SK-MEL-5 (cell line): ENCODE measurements around the gene HAPSTR1. TPM values are rescaled to one million over a fixed set of nuclear protein-coding genes. Genes with fewer than 3 reads are reported as not detected.

ENCODE experiments used
- DNase-seq: peaks from one replicate; pipeline ENCODE4 v3.0.0-alpha.2; 2016; ENCODE audit warnings: low read depth, low spot score
- in situ Hi-C: cut with HindIII; loops from 2 replicates; pipeline ENCODE4 v1.10.0; 2016; ENCODE audit warnings: low sequenced_read_pairs, high pct_unique_total_duplicates, low pct_unique_long_range_greater_than_20kb
- total RNA-seq: library from RNA; depleted of rRNA; stranded (reverse); fragments of >200 nt; shearing (Covaris generic); gene quantifications from 2 replicates; pipeline ENCODE4 v1.2.3, GENCODE V29; 2014

The HAPSTR1 gene
- total RNA-seq, 1 experiment from 2014 or later, result 39.3 TPM

- in situ Hi-C loops, result no loop called here
- no peak for DNase-seq
Measured at GRCh38 chr16:9090101-9090959, 1.1 kb upstream of the HAPSTR1 start.

- in situ Hi-C loops, result no loop called here
- no peak for DNase-seq
Measured at GRCh38 chr16:9091867-9092281, 430 bp downstream of the HAPSTR1 start.

GRCh38 chr16:9092282-9092977 lies 986 bp downstream of the HAPSTR1 start:
- in situ Hi-C loops, result no loop called here
- peak; percentile 12 for DNase-seq

GRCh38 chr16:9092978-9093344 lies 1.5 kb downstream of the HAPSTR1 start:
- in situ Hi-C loops, result no loop called here
- peak; percentile 8 for DNase-seq

GRCh38 chr16:9094011-9094846 lies 2.8 kb downstream of the HAPSTR1 start:
- no peak for DNase-seq
- in situ Hi-C loops, result no loop called here

GRCh38 chr16:9095171-9095570 lies 3.7 kb downstream of the HAPSTR1 start:
- in situ Hi-C loops, result no loop called here
- no peak for DNase-seq

- in situ Hi-C loops, result no loop called here
- no peak for DNase-seq
Measured at GRCh38 chr16:9095656-9096397, 4.4 kb downstream of the HAPSTR1 start.

GRCh38 chr16:9096416-9096952 lies 5.0 kb downstream of the HAPSTR1 start:
- no peak for DNase-seq

GRCh38 chr16:9097266-9098219 lies 6.1 kb downstream of the HAPSTR1 start:
- no peak for DNase-seq
- in situ Hi-C loops, result no loop called here

More at GRCh38 chr16:9096416-9096952, 5.0 kb downstream of the HAPSTR1 start:
- in situ Hi-C loops, result no loop called here

GRCh38 chr16:9098377-9099090 lies 7.1 kb downstream of the HAPSTR1 start:
- in situ Hi-C loops, result no loop called here
- DNase-seq, result no peak

- no peak for DNase-seq
- in situ Hi-C loops, result no loop called here
Measured at GRCh38 chr16:9099131-9099625, 7.7 kb downstream of the HAPSTR1 start.

- no peak for DNase-seq
- in situ Hi-C loops, result no loop called here
Measured at GRCh38 chr16:9102379-9102778, 10.9 kb downstream of the HAPSTR1 start.

- no peak for DNase-seq
- in situ Hi-C loops, result no loop called here
Measured at GRCh38 chr16:9102943-9103342, 11.5 kb downstream of the HAPSTR1 start.

GRCh38 chr16:9103546-9103945 lies 12.1 kb downstream of the HAPSTR1 start:
- no peak for DNase-seq
- in situ Hi-C loops, result no loop called here

- in situ Hi-C loops, result no loop called here
- no peak for DNase-seq
Measured at GRCh38 chr16:9105189-9105588, 13.7 kb downstream of the HAPSTR1 start.
